Measurements from ENCODE around the gene UBALD2.

- TF ChIP-seq CTCF (IDR thresholded peaks at IDR 0.05) (no peak), POLR2A (IDR thresholded peaks at IDR 0.05) (no peak)
Measured at GRCh38 chr17:76317535-76317934, 52.4 kb downstream of the UBALD2 start.
